ENCODE measurements around the gene EHD1.
"Not testable (repeated sequence)": the region's sequence is repeated elsewhere in the genome, so short reads cannot be mapped to it uniquely, and the experiment has no call there.

EHD1 gene

DNA sequence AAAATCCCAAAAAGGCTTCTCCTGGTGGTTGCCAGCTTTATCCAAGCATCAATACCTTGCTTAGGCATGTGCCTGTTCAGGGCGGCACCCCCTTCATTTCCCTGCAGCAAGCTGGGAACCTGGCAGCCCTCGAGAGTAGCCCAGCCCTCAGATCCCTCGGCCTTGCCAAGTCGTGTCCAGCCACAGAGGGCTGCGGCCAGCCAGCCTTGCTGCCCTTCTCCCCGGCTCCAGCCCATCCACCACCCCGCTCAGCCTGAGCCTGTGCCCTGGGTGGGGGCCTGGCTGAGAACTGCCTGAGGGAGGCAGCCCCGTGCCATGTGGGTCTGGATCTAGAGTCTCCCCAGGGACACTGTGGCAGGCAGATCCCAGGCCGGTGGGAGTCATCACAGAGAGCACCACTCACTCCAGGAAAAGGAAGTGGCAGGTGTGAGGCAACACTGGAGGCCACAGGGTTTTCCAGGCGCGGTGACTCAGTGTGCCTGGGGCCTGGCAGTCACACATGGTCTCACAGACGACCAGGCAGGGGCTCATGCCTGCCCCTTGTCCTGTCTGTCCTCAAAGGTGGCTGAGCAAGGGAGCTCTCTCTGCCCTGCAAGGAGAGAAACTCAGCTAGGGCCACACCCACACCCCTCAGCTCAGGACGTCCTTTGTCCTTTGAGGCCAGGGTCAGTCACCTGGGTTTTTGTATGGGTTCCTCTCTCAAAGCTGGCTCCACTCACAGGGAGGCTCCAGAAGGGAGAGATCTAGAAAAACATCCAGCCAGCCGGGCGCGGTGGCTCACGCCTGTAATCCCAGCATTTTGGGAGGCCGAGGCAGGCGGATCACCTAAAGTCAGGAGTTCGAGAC lies 21.8 kb downstream of the EHD1 start:
- DNase-seq (ENCODE audit: low read depth, low spot score), result no peak

- DNase-seq (ENCODE audit: low read depth, low spot score), result no peak
Observed at GRCh38 chr11:64855596-64856304, 22.7 kb downstream of the EHD1 start.

DNA sequence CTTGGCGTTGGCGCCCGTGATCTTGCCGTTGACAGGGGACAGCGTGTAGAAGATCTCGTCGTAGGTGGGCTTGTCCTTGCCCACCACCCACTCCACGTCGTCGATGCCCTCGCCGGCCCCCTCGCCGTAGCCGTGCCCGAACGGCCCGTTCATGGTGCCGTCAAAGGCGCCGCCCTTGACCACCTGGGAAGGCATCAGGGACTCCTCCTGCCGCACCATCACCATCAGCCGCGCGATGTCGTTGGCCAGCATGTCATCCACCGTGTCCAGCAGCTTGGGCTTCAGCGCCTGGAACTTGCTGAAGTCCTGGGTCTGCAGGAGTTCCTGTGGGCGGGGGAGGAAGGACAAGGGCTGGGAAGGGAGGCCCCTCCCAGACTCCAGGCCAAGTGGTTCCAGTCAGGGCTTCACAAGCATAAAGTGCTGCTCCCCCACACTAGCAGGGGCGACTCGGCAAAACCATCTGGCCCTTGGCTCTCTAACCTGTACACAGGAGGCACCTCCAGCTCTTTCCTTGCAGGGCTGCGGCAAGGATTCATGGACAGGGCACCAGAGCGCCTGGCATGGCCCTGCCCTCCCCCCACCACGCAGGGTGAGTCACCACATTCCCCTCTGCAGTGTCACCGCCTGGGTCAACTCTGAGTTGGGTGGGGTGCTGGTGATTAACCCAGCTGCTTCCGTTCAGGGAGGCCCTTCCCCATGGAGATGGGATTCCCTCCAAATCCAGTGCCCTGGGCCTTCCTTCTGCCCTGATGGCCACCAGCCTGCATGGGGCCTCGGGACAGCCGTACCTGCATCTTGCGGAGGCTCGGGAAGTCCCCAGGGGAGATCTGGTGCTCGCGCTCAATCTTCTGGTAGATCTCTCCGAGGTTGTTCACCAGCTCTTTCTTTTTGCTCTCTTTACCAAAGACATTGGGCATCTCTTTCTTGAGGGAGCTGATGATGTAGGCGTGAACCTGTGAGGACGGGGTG lies 23.6 kb downstream of the EHD1 start:
- no peak for DNase-seq (ENCODE audit: low read depth, low spot score)

- DNase-seq (ENCODE audit: low read depth, low spot score), result no peak
Observed at GRCh38 chr11:64854157-64854533, 24.3 kb downstream of the EHD1 start.

DNA sequence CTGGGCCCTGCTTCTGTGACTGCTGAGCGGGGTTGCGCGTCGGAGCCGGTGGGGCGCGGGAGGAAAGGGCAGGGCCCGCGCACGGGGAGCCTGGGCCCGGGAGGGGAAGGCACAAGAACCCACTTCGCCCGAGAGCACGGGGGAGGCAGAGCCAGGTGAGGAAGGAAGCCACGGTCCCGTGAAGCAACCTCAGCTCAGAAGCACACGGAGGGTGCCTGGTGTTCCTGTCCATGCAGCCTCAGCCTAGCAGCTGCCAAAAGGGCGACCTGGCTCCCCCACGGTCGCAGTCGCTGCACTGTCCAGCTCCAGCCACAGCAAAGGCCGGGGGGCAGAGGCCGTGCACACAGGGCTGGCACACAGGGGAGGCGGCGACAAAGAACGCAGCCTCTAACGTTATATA lies 24.7 kb downstream of the EHD1 start:
- no peak for DNase-seq (ENCODE audit: low read depth, low spot score)

- no peak for DNase-seq (ENCODE audit: low read depth, low spot score)
Observed at GRCh38 chr11:64852804-64853509, 25.5 kb downstream of the EHD1 start.

DNA sequence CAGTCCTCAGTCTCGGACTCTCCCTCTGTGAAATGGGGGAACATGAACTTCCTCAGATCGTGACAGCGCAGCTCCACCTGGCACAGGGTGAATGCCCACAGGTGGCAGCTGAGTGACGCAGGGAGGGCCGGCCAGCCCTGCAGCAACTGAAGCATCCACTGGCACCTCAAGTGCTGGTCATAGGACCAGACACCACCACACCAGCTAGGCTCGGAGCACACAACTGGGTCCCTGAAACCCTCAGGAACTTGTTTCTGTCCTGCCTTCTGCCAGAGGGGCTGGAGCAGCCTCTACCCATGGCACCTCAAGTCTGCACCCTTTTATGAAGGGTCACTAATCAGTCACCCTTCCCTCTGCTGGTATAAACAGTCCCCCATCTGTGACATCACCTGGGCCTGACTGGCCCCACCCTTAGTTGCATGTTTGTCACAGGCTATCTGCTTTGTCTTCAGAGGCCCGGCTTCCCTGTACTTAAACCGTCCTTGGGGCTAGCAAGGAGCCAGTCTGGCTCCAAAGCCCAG lies 26.5 kb downstream of the EHD1 start:
- DNase-seq (ENCODE audit: low read depth, low spot score), result no peak

GRCh38 chr11:64850979-64851567 lies 27.3 kb downstream of the EHD1 start:
- DNase-seq (ENCODE audit: low read depth, low spot score), result no peak

DNA sequence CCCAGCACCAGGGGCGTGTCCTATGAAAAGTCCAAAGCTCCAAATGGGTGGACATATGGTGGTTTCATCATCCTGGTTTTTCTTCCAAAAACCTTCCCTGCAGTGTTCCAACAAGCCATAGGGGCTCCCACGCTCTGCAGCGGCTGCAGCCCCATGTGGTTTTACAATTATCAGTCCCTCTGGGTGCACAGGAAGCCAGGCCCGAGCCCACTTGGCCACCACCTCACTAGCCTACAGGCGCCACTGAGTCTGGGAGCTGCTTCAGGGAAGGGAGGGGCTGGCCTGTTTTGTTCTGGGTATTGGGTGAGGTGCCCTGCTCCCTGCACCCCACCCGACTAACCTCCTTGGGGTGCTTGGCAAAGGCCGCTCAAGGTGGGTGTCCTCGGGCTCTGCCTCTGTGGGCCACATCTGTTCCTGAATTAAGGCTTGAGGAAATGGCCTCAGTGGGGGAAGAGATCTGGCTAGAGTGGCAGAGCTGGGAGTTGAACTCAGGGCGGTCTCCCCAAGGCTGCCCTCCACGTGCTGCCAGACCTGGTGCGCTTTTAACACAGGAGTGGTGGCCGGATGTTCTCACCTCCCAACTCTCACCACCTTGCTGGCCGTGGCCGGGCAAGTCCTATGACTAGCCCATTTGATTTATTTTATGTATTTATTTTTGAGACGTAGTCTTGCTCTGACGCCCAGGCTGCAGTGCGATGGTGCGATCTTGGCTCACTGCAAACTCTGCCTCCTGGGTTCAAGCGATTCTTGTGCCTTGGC lies 28.6 kb downstream of the EHD1 start:
- DNase-seq (ENCODE audit: low read depth, low spot score), result no peak

- DNase-seq (ENCODE audit: low read depth, low spot score), result no peak
Observed at GRCh38 chr11:64848826-64849597, 29.4 kb downstream of the EHD1 start.

GRCh38 chr11:64848214-64848825 lies 30.1 kb downstream of the EHD1 start:
- no peak for DNase-seq (ENCODE audit: low read depth, low spot score)

- peak; percentile 85 for DNase-seq (ENCODE audit: low read depth, low spot score)
Observed at GRCh38 chr11:64846998-64847666, 31.3 kb downstream of the EHD1 start.

DNA sequence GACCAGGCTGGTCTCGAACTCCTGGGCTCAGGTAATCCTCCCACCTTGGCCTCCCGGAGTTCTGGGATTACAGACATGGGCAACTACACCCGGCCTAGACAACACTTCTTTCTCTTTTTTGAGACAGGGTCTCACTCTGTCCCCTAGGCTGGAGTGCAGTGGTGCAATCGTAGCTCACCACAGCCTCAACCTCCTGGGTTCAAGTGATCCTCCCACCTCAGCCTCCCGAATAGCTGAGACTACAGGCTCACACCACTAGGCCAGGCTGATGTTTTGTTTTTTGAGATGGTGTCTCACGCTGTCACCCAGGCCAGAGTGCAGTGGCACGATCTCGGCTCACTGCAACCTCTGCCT lies 32.7 kb downstream of the EHD1 start:
- not testable (repeated sequence) for DNase-seq (ENCODE audit: low read depth, low spot score)

GRCh38 chr11:64845129-64845775 lies 33.2 kb downstream of the EHD1 start:
- DNase-seq (ENCODE audit: low read depth, low spot score), result no peak

DNA sequence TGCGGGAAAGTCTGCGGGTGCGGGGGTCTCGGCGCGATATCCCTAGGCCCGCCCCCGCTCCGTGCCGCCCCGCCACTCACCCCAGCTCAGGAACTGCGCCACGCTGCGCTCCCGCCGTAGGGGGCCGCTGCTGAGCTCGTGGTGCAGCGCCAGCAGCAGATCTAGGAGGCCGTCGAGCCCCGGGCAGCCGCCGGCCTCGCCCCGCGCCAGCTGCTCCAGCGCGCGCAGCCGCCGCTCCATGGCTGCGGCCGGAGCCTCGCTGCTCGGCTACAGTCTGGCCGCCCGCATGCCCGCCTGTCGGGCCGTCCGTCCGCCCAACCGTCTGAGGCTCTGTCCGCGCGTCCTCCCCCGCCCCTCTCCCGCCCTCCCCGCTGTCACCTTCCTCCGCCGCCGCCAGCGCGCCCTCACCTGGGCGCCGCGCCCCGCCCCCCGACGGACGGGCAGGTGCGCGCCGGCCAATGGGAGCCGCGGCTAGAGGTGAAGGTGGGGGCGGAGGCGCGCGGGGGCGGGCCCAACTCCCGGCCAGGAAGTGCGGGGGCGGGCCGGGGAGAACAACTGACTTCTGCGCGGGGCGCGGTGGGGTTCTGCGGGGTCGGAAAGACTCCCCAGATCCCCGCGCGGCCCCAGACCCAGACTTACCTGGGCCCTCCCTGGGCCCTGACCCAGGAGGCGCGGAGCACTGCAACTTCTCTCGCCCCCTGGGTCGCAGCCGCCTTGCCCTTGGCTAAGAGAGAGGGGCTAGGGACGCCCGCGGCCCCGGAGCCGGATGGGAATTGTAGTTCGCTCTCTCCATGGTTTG lies 33.9 kb downstream of the EHD1 start, which contains the start of gene CDC42BPG:
Gene CDC42BPG (minus strand): TSS at position 324 of the 799 bp plus-strand sequence. CDS start 84 bp downstream, at position 240.
- peak; percentile 34 for DNase-seq (ENCODE audit: low read depth, low spot score)

DNA sequence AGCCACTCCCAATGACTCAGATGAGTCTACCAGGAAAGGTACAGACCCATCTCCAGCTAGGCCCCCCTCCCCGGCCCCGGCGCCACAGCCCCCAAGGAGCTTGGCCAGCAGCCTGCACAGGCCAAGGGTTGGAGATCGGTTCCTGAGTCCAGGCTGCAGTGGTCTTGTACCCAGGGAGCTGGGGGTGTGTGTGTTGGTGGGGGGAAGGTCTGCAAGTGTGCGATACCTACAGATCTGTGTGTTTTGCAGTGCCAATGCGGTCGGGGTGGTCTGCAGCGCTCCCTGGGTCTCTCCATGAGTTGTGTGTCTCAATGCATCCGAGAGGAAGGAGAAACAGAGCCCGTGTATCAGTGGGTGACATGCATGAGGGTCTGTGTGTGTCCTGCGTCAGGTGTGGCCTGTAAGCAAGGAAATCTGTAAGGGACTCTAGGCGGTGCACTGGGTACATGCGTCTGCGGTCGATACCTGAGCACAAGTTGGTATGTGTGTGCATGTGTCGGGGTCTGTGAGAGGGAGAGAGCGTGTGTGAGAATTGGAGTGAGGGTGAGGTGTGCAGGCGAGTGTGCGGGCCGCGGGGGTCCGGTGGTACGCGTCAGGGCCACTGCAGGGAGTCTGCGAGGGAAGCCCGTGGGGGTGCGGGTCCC lies 34.6 kb downstream of the EHD1 start:
- DNase-seq (ENCODE audit: low read depth, low spot score), result no peak
